Ammon's horn (tissue), 1 donor: ENCODE results near the gene TRIM49D1.
"Not testable (repeated sequence)": the region's sequence is repeated elsewhere in the genome, so short reads cannot be mapped to it uniquely, and the experiment has no call there.

Experiments
- DNase-seq: peaks from one replicate; pipeline ENCODE4 v3.0.0-alpha.2; 2016; ENCODE audit warnings: low spot score

The TRIM49D1 gene, protein sequence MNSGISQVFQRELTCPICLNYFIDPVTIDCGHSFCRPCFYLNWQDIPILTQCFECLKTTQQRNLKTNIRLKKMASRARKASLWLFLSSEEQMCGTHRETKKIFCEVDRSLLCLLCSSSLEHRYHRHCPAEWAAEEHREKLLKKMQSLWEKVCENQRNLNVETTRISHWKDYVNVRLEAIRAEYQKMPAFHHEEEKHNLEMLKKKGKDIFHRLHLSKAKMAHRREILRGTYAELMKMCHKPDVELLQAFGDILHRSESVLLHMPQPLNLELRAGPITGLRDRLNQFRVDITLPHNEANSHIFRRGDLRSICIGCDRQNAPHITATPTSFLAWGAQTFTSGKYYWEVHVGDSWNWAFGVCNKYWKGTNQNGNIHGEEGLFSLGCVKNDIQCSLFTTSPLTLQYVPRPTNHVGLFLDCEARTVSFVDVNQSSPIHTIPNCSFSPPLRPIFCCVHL

DNA sequence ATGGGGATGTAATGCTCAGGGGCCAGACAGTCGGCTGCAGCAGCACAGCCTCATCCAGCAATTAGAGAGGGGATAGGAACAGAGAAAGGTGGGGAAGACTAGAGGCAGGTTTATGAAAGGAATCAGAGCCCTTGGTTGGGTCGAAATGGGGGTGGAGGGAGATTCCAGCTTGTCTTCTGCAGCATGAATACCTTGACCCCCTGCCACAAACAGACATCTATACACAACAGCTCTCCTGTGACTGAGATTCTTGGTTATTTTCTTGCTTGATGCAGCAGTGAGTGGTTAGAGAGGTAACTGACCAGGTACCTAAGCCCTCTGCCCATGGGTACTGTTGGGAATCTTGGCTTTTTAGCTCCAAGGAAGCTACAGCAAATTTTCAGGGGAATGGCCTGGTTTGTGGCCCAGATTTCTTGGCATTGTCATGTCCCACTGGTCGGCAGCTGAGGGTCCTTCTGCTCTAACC is at the start of gene TRIM49D1:
TSS of gene TRIM49D1 (minus strand) at position 51 of the 466 bp plus-strand sequence. CDS start 4,535 bp downstream, outside the sequence.
- no peak for DNase-seq

DNA sequence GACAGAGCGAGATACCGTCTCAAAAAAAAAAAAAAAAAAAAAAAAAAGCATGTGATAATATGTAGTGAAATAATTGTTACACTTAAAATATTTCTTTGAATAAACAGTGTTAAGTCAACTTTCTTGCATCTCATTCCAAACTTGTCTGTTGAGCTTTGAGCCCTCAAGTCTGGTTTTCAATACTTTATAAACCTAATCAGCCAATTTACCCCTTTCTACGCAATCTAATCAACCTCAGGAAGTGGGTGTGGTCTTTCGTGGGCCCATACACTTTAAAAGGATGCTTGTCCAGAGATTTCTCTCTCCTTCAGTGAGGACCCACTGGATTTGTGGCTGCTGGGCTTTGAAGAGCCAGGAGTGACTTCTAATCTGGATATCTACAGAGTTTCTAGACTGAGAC is 43.7 kb upstream of the TRIM49D1 start, which contains the start of gene TRIM64:
TSS of gene TRIM64 (plus strand) at position 301 of the 400 bp plus-strand sequence. CDS start 2,467 bp downstream, outside the sequence.
- not testable (repeated sequence) for DNase-seq

DNA sequence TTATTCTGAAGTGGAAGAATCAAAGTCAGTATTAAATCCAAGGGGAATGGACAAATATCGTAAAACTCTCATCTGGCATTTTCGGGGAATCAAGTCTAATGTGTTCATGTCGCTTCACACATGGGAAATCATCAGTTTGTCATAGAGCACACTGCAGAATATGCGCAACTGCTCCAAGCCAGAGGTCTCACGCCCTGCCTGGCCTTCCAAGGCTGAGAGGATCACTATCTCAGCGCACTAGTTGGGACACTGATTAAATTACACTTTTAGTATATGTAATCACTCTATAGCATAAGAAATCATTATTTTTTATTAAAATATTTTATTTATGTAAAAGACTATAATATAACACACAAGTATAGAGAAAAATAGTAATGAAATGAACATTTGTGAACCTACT is 38.8 kb upstream of the TRIM49D1 start:
- not testable (repeated sequence) for DNase-seq

DNA sequence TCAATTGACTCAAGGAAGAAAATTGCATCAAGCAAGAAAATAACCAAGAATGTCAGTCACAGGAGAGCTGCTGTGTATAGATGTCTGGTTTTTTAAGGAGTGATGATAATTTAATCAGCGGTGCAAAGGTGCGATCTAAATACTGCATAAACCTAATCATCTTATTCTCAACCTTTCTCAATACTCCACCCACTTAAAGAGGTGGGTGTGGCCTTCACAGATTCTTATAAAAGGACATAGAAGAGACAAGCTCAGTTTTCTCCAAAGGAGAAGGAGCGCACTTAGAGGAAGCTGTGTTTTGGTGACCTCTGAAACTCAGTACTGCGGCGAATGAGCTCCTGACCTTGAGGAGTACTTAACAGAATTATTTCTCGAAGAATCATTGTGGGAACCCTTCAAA is 1.7 kb upstream of the TRIM49D1 start, which contains the start of gene TRIM49D2:
TSS of gene TRIM49D2 (plus strand) at position 301 of the 400 bp plus-strand sequence. CDS start 2,698 bp downstream, outside the sequence.
- DNase-seq, result not testable (repeated sequence)

DNA sequence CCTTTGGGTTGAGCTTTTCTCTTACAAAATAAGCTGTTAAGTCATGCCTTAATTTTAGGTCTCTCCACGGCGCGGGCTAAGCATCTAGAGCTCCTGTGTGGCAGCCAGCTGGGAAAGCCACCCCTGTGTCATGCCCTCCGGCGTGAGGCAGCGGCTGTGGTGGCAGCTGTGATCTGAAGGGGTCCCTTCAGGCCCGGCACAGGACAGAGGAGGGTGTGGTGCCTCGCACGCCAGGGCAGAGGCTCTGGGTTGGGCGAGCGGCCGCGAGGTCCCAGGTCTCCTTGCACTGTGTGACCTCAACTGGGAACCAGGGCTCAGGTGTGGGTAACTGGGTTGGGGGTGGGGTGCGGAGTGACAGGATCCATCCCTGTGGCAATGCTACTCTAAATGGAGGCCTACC is 21.2 kb downstream of the TRIM49D1 start:
- not testable (repeated sequence) for DNase-seq

DNA sequence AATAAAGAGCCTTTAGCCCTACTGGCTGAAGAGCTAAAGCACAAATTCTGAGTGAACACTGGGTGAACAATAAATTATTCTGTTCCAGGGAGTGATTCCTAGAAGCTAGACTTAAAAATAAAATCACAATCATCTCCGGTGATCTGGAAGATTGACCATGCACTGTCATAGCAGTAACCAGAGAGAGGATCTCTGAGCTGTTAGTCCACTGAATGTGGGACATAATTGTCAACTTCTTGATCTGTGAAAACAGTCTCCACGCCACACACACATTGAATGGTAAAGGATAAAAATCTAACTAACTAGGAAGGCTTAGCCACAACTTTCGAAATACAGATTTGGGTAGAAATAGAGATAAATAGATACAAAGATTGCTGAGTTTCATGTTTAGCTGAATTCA is 28.8 kb downstream of the TRIM49D1 start:
- not testable (repeated sequence) for DNase-seq

DNA sequence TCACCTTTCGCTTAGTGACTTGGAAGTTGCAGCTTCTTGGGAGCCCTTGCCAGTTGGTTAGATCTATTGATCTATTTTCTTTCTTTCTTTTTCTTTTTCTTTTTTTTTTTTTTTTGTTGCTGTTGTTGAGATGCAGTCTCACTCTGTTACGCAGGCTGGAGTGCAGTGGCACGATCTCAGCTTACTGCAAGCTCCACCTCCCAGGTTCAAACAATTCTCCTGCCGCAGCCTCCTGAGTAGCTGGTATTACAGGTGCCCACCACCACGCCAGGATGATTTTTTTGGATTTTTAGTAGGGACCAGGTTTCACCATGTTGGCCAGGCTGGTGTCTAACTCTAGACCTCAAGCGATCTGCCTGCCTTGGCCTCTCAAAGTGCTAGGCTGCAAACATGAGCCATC is 44.5 kb downstream of the TRIM49D1 start:
- DNase-seq, result not testable (repeated sequence)

DNA sequence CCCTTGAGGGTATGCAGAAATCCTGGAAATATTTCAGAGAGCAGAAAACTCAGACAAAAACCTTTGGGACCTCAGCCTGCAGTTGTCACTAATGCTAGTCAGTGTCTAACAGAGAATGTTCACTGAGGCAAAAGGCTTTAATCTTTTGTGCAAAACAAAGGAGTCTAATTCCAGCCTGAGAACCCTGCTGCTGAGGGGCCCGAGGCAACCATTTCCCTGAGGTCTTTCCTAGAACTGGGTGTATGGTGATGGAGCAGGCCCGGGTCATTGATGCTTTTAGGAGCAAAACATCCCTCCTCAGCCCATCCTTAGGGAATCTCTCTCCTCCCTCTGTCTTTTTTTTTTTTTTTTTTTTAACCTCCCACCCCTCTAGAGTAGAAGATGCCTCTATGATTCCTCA is 49.5 kb downstream of the TRIM49D1 start:
- DNase-seq, result not testable (repeated sequence)

DNA sequence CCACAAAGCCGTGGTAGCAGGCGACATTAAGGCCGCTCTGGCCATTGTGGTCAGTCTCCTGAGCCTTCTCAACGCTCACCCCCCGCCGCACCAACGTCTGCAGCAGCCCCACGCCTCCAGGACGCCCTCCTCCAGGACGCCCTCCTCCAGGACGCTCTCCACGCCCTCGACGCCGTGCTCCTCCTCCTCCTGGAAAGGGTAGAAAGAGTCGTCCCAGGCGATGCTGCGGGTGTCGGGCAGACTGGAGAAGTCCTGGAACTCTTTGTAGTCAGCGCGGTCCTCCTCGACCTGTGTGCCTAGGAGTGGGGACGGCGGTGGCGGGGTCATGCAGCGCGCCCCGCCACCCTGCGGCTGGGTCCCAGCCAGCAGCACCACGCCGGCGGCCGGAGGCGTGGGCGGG is 56.8 kb downstream of the TRIM49D1 start:
- DNase-seq, result not testable (repeated sequence)

DNA sequence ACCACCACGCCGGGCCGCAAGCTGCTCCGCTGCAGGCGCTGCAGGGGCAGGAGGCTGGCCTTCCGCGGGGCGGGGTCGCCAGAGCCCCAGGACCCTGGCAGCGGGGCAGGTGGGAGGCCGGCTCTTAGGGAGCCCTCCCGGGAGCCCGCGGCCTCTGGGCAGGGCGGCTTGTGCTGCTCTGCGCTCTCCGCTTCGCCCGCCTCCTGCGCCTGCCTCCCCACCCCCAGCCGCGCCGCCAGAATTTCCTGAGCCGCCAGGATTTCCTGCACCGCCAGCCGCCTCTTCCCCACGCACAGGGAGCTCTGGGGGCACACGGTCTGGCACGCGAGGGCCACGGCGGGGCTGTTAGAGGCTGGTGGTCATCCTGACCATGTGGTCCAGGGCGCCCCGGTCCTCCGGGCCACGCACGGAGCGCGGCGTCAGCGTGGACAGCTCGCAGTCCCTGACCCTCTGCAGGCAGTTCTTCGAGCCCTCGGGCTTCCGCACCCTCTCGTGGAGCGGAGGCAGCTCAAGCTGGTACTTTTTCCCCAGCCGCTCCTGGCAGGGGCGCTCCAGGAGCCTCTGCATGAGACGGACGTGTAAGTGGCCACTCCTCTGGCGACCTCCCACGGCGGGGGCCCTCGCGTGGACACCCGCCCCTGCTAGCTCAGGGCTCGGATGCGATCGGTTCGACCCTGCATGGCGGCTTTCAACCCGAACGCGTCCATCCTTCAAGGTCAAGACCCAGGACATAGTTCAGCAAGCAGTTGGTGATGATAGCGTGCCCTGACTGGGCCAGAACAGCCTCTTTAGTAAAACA is 57.9 kb downstream of the TRIM49D1 start:
- DNase-seq, result not testable (repeated sequence)
